Measurements from ENCODE around the gene ABR. TPM values are rescaled to one million over a fixed set of nuclear protein-coding genes. Genes with fewer than 3 reads are reported as not detected.

Gene ABR
- total RNA-seq, 2 donors from 2014 or later = 243 to 326 TPM

DNA sequence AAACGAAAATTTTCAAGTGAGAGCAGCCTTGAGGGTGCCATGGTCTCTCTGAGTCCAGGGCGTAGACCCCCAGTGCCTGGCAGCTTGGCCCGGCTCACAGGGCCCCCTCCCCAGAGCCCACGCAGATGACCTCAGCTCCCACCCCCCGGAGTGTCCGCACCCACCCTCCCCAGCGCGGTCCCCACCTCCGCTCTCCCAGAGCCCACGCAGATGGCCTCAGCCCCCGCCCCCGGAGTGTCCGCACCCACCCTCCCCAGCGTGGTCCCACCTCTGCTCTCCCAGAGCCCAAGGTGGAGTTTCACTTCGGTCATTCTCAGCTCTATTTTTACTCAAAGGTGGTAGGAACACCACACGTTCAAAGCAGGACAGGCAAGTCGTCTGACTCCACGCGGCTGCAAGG lies 13.9 kb downstream of the ABR start:
- Histone ChIP-seq H3K27me3 (no peaks in the 10 kb centered on the region), H3K27ac (no peak overlapping the region), H3K9ac (ENCODE audit: low read depth in 2 of 2, low read length in 2 of 2) (no peak overlapping the region), H3K4me3 (no peak overlapping the region), H3K9me3 (no peaks in the 10 kb centered on the region), H3K4me1 (no peaks in the 10 kb centered on the region), H3K36me3 (no peaks in the 10 kb centered on the region)
- intact Hi-C loops (cut with DNase I) = no loop called here
- DNase-seq = no peak
- TF ChIP-seq, protein P1, sequence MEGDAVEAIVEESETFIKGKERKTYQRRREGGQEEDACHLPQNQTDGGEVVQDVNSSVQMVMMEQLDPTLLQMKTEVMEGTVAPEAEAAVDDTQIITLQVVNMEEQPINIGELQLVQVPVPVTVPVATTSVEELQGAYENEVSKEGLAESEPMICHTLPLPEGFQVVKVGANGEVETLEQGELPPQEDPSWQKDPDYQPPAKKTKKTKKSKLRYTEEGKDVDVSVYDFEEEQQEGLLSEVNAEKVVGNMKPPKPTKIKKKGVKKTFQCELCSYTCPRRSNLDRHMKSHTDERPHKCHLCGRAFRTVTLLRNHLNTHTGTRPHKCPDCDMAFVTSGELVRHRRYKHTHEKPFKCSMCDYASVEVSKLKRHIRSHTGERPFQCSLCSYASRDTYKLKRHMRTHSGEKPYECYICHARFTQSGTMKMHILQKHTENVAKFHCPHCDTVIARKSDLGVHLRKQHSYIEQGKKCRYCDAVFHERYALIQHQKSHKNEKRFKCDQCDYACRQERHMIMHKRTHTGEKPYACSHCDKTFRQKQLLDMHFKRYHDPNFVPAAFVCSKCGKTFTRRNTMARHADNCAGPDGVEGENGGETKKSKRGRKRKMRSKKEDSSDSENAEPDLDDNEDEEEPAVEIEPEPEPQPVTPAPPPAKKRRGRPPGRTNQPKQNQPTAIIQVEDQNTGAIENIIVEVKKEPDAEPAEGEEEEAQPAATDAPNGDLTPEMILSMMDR (IDR thresholded peaks at IDR 0.05) = no peak

DNA sequence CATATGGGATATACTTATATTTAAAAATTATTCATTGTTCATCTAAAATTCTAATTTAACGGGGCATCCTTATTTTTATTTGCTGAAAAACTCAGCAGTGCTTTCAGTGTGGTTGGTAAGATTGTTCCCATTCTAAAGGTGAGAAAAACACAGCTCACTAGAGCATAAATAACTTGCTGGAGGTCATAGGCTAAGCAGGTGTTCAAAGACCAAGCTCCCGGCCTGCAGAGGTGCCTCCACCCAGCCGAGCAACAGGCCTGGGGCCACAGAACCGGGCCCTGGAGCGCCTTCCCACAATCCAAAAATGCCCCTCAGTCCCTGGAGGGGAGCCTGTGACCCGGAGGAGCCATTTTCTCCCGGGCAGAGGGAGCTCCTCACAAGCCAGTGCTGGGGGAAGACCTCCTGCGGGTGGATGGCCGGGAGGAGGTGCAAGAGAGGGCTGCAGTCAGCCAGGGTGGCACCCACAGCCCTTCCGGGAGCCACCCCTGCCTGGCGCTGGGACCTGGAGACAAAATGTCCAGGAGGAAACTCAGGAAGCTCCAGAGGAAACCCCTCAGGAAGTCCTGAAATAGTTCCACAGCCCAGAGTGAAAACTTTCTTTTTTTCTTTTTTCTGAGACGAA lies 14.7 kb downstream of the ABR start:
- Histone ChIP-seq H3K36me3 (no peaks in the 10 kb centered on the region), H3K9ac (ENCODE audit: low read depth in 2 of 2, low read length in 2 of 2) (no peak overlapping the region), H3K9me3 (no peaks in the 10 kb centered on the region), H3K4me3 (no peak overlapping the region), H3K27me3 (no peaks in the 10 kb centered on the region), H3K4me1 (no peaks in the 10 kb centered on the region), H3K27ac (no peak overlapping the region)
- TF ChIP-seq, protein P1 (IDR thresholded peaks at IDR 0.05) = no peak
- intact Hi-C loops (cut with DNase I) = no loop called here
- no peak for DNase-seq

DNA sequence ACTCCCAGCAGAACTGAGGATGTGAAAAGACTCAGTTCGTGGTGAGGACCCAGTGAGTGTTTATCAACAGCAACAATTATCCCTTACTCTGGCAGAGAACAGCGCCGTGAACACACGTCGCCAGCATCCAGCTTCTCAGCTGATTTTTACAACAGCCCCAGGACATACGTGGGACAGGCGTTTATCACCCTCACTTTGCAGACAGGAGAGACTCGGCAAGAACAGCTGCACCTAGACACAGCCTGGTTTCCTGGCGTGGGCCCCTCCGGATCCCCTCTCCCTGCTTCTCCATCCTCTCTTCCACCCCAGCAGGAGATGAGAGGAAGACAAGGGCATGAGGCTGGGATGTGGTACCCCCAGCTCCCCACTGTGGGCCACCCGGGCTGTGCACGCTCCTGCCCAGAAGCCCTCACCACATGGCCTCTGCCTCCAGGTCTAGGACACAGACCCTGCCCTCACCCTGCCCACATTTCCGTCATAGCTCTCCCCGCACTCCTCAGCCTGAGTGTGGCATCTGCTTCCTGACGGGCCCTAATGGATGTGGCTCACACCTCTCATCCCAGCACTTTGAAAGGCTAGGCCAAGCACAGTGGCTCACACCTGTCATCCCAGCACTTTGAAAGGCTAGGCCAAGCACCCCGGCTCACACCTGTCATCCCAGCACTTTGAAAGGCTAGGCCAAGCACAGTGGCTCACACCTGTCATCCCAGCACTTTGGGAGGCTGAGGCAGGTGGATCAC lies 17.5 kb downstream of the ABR start:
- H3K27me3 ChIP-seq = no peaks in the 10 kb centered on the region
- H3K36me3 ChIP-seq = no peaks in the 10 kb centered on the region
- no peaks in the 10 kb centered on the region for H3K4me1 ChIP-seq
- H3K4me3 ChIP-seq = no peak overlapping the region
- H3K9me3 ChIP-seq = no peaks in the 10 kb centered on the region
- TF ChIP-seq, protein P1 (IDR thresholded peaks at IDR 0.05) = no peak
- H3K9ac ChIP-seq (ENCODE audit: low read depth in 2 of 2, low read length in 2 of 2) = no peak overlapping the region
- intact Hi-C loops (cut with DNase I) = no loop called here
- DNase-seq = no peak
- no peak overlapping the region for H3K27ac ChIP-seq

DNA sequence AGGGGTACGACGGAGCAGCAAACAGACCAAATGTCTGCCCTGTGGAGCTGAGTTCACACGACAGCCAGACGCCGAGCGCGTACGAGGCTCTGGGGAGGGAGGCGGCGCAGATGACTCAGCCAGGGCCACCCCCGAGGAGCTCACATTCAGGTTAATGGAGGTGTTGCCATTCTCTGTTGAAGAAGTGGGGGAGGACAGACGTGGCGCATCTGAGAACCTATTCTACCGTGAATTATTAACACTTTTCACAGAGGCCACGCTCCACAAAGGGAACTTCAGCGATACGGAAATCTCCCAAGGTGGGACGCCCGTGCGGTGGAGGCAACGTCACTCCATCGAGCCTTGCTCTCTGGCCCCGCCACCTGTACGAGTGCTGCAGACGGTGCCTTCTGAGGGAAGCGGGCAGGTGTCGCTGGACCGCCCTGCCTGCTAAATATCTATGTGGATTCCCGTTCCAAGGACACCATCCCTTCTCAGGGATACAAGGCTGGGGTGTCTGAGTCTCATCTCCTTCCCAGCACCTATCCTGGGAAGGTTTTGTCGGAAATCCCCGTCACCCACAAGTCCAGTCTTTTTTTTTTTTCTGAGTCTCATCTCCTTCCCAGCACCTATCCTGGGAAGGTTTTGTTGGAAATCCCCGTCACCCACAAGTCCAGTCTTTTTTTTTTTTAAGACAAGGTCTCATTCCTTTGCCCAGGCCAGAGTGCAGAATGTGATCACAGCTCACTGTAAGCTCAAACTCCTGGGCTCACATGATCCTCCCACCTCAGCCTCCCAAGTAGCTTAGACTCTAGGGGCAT lies 19.0 kb downstream of the ABR start:
- Histone ChIP-seq H3K4me1 (no peaks in the 10 kb centered on the region), H3K4me3 (no peak overlapping the region), H3K36me3 (no peaks in the 10 kb centered on the region), H3K27me3 (no peaks in the 10 kb centered on the region), H3K9me3 (no peaks in the 10 kb centered on the region), H3K27ac (no peak overlapping the region), H3K9ac (ENCODE audit: low read depth in 2 of 2, low read length in 2 of 2) (no peak overlapping the region)
- TF ChIP-seq, protein P1 (IDR thresholded peaks at IDR 0.05) = no peak
- DNase-seq = no peak
- intact Hi-C loops (cut with DNase I) = no loop called here

DNA sequence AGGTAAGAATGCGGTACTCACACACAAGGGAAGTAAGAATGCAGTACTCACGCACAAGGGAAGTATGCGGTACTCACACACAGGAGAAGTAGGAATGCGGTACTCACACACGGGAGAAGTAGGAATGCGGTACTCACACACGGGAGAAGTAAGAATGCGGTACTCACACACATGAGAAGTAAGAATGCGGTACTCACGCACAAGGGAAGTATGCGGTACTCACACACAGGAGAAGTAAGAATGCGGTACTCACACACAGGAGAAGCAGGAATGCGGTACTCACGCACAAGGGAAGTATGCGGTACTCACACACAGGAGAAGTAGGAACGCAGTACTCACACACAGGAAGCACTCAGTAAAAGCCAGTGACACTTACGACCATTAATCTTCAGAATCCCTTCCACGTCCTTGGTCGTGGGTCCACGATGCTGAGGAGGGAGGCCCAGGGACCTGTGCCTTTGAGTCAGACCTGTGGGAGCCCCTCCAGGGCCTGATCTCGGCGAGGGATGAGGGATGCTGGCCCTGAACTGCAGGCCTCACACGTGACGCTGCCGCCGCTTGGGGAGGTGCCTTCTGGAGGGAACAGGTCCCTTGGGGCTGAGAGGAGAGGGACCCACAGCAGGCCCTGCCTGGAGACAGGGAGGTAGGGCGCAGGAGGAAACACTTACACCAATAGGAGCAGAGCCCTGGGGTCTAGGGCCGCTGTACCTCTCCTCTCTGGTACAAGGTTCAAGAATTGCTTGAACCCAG lies 20.2 kb downstream of the ABR start:
- intact Hi-C loops (cut with DNase I) = no loop called here
- TF ChIP-seq, protein P1 (IDR thresholded peaks at IDR 0.05) = no peak

More for the DNA sequence above, 20.2 kb downstream of the ABR start:
- Histone ChIP-seq H3K4me1 (no peaks in the 10 kb centered on the region), H3K36me3 (no peaks in the 10 kb centered on the region), H3K4me3 (no peak overlapping the region), H3K9me3 (no peaks in the 10 kb centered on the region), H3K27ac (no peak overlapping the region), H3K27me3 (no peaks in the 10 kb centered on the region), H3K9ac (ENCODE audit: low read depth in 2 of 2, low read length in 2 of 2) (no peak overlapping the region)
- DNase-seq = no peak

Measured in colonic mucosa (tissue), 4 donors.